Measurements from ENCODE around the gene S100A7A. TPM values are rescaled to one million over a fixed set of nuclear protein-coding genes. Genes with fewer than 3 reads are reported as not detected.
"Not testable (repeated sequence)": the region's sequence is repeated elsewhere in the genome, so short reads cannot be mapped to it uniquely, and the experiment has no call there.

S100A7A gene
- total and polyA plus RNA-seq, 8 donors, result not detected

DNA sequence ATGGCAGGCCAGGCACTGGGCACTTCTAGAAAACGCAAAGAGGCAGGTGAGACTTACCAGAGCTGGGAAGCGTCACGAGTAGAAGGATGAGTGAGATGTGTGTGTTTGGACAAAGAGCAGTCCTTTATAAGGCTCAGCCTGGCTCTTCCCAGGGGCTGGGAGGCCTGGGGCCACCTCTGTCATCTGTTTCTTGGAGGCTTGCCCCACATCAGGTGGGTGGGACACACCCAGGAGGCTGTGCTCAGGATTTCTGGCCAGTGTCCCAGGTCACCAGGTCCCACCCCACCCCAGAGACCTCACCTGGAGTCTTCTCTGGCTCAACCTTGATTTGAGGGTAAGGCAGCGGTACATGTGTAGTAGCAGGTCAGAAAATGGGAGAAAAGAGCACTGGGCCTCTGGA is 44.2 kb downstream of the S100A7A start, which contains the start of gene S100A7:
Gene S100A7 (minus strand): TSS at position 101 of the 400 bp plus-strand sequence. CDS start 1,638 bp downstream, outside the sequence.
- TF ChIP-seq, protein P1, sequence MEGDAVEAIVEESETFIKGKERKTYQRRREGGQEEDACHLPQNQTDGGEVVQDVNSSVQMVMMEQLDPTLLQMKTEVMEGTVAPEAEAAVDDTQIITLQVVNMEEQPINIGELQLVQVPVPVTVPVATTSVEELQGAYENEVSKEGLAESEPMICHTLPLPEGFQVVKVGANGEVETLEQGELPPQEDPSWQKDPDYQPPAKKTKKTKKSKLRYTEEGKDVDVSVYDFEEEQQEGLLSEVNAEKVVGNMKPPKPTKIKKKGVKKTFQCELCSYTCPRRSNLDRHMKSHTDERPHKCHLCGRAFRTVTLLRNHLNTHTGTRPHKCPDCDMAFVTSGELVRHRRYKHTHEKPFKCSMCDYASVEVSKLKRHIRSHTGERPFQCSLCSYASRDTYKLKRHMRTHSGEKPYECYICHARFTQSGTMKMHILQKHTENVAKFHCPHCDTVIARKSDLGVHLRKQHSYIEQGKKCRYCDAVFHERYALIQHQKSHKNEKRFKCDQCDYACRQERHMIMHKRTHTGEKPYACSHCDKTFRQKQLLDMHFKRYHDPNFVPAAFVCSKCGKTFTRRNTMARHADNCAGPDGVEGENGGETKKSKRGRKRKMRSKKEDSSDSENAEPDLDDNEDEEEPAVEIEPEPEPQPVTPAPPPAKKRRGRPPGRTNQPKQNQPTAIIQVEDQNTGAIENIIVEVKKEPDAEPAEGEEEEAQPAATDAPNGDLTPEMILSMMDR (IDR thresholded peaks at IDR 0.05), result no peak
- Histone ChIP-seq H3K4me3 (no peak within 1 kb of the TSS), H3K27me3 (peaks cover 0 to 21% of the 10 kb centered on the region in 2 donors), H3K4me1 (peaks cover 0 to under 1% of the 10 kb centered on the region in 2 donors), H3K27ac (no peak within 1 kb of the TSS), H3K9me3 (no peaks in the 10 kb centered on the region), H3K36me3 (no peaks in the 10 kb centered on the region)
- ATAC-seq, result no peak
- intact Hi-C loops (cut with DNase I), result no loop called here
- no peak for DNase-seq

DNA sequence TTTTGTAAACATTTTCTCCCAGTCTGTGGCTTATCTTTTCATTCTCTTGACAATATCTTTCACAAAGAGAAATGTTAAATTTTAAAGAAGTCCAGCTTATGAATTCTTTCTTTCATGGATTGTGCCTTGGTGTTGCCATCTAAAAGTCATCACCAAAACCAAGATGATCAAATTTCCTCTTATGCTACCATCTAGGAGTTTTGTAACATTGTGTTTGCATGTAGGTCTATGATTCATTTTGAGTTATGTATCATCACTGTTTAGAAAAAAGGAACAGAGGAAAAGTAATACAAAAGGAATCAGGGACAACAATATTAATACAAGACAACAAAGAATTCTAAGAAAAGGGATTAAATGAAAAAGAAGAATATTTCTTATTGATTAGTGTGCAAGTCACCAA is 46.4 kb downstream of the S100A7A start:
- ATAC-seq; intact Hi-C loops (cut with DNase I); DNase-seq; H3K4me3 ChIP-seq; H3K27ac ChIP-seq; H3K4me1 ChIP-seq; H3K9me3 ChIP-seq; H3K36me3 ChIP-seq: not testable (repeated sequence)
- peaks cover 0 to 27% of the 10 kb centered on the region in 2 donors for H3K27me3 ChIP-seq

DNA sequence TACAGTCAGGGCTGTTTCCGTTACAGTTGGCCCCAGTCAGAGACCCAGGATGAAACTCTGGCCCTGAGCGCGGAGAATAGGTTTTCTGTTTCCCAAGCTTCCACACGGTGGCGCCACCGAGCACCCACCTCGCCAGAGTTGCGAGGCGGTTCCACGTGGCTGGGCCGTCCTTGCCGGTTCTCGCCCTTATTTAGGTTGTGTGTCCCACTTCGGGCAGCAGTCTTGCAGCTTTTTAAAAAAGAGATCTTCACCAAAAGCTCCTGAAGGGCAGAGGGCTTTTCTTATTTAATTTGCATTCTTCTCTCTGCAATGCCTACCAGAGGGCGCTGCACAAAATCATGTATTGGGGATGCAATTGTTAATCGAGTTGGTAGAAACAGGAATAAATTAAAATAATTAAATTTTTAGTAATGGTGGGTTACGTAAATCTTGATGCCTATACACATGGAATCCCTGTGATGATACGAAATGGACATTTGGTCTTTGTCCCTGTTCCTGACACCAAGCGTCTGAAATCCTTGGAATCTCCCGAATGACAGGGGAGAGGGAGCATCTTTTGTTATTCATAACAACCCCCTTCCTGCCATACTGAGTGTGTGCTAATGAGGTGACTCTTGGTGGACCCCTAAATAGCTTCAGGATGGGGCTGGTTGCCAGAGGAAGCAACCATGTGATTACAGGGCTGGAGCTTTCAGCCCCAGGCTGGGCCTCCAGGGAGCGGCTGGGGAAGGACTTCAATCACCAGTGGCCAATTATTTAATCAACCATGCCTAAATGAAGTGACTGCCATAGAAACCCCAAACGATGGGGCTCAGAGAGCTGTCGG is 49.7 kb downstream of the S100A7A start:
- DNase-seq, result peak in 3 of 4 donors; percentile 57 to 90 (median 63)

DNA sequence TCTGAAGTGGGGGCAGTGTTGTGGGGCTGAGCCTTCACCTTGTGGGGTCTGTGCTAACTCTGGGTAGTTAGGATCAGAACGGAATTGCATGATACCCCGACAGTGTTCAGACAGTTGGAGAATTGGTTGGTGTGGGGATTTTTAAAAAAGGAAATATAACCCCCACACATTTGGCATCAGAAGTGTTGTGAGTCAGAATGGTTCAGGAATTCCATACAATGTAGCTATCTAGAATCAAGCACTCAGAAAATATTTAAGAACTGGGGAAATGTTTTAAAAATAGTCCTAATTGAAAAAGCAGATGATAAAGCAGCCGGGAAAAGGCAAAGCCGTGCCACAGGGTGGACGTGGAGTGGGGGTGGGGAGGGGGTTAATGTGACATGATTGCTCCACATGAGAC is 50.6 kb downstream of the S100A7A start:
- TF ChIP-seq, protein P1 (IDR thresholded peaks at IDR 0.05), result no peak
- no peak for ATAC-seq
- Histone ChIP-seq H3K27me3 (peaks cover 0 to 21% of the 10 kb centered on the region in 2 donors), H3K36me3 (no peaks in the 10 kb centered on the region), H3K4me1 (peaks cover 0 to 6% of the 10 kb centered on the region in 2 donors), H3K4me3 (no peak overlapping the region), H3K9me3 (peaks cover 0 to 6% of the 10 kb centered on the region in 2 donors), H3K27ac (no peak overlapping the region)
- intact Hi-C loops (cut with DNase I), result no loop called here
- DNase-seq, result no peak

More for the DNA sequence above, 49.7 kb downstream of the S100A7A start:
- peak; percentile 94 for ATAC-seq
- Histone ChIP-seq H3K27ac (no peak overlapping the region), H3K4me3 (no peak overlapping the region), H3K36me3 (no peaks in the 10 kb centered on the region), H3K9me3 (no peaks in the 10 kb centered on the region), H3K4me1 (peaks cover 0 to 6% of the 10 kb centered on the region in 2 donors), H3K27me3 (peaks cover 0 to 21% of the 10 kb centered on the region in 2 donors)
- TF ChIP-seq, protein P1 (IDR thresholded peaks at IDR 0.05), result peak; percentile 75 to 76
- intact Hi-C loops (cut with DNase I), result no loop called here

DNA sequence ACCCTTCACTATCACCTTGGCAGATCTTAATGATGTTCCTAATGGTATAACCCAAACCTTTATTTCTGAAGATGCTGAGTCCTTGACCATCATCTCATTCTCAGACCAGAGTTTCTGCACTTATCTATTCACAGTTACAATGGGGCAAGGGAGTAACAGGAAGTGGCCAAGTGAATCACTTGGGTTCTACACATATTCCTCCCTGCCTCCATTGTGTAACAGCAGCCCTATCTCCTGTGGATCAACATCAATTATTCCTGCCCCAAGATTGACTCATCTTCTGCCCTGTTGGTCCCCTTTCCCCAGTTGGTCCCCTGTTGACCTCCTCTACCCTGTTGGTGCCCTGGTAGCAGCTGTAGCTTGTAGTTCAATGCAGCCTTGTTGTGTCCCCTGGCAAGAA is 54.4 kb downstream of the S100A7A start:
- peaks cover 0 to 11% of the 10 kb centered on the region in 2 donors for H3K27me3 ChIP-seq
- TF ChIP-seq, protein P1 (IDR thresholded peaks at IDR 0.05), result no peak
- no peak for ATAC-seq
- H3K4me3 ChIP-seq, result no peak overlapping the region
- no peaks in the 10 kb centered on the region for H3K36me3 ChIP-seq
- H3K4me1 ChIP-seq, result peaks cover 0 to 4% of the 10 kb centered on the region in 2 donors
- H3K9me3 ChIP-seq, result peaks cover 0 to 20% of the 10 kb centered on the region in 2 donors
- no peak overlapping the region for H3K27ac ChIP-seq
- intact Hi-C loops (cut with DNase I), result no loop called here
- DNase-seq, result no peak

Other genes with a start within 250 kb of the S100A7A start
- not detected for gene LELP1, start 213.1 kb upstream of the S100A7A start, total RNA-seq
- gene LELP1, start 213.1 kb upstream of the S100A7A start, polyA plus RNA-seq (ENCODE audit: insufficient read length in 6 of 6), result not detected
- not detected for gene PRR9, start 198.9 kb upstream of the S100A7A start, total RNA-seq
- not detected for gene PRR9, start 198.9 kb upstream of the S100A7A start, polyA plus RNA-seq (ENCODE audit: insufficient read length in 6 of 6)
- gene LORICRIN, start 156.8 kb upstream of the S100A7A start, total RNA-seq, result not detected
- gene LORICRIN, start 156.8 kb upstream of the S100A7A start, polyA plus RNA-seq (ENCODE audit: insufficient read length in 6 of 6), result not detected
- not detected for gene PGLYRP3, start 103.6 kb upstream of the S100A7A start, total RNA-seq
- gene PGLYRP3, start 103.6 kb upstream of the S100A7A start, polyA plus RNA-seq (ENCODE audit: insufficient read length in 6 of 6), result not detected
- not detected for gene PGLYRP4, start 67.7 kb upstream of the S100A7A start, total RNA-seq
- not detected for gene PGLYRP4, start 67.7 kb upstream of the S100A7A start, polyA plus RNA-seq (ENCODE audit: insufficient read length in 6 of 6)
- 1,000 to 10,000 TPM in 1 of 2 donors, 100 to 1,000 TPM in 1; 193 to 1,552 TPM for gene S100A9, start 58.7 kb upstream of the S100A7A start, total RNA-seq
- 10 to 100 TPM; 17.0 to 45.0 (median 28.3) TPM for gene S100A9, start 58.7 kb upstream of the S100A7A start, polyA plus RNA-seq (ENCODE audit: insufficient read length in 6 of 6)
- 100 to 1,000 TPM in 1 of 2 donors, 10 to 100 TPM in 1; 12.1 to 178 TPM for gene S100A12, start 40.9 kb upstream of the S100A7A start, total RNA-seq
- gene S100A12, start 40.9 kb upstream of the S100A7A start, polyA plus RNA-seq (ENCODE audit: insufficient read length in 6 of 6), result 1 to 10 TPM; 1.1 to 6.9 (median 3.2) TPM
- 1,000 to 10,000 TPM in 1 of 2 donors, 10 to 100 TPM in 1; 97.7 to 1,365 TPM for gene S100A8, start 25.4 kb upstream of the S100A7A start, total RNA-seq
- 10 to 100 TPM; 10.2 to 33.2 (median 19.9) TPM for gene S100A8, start 25.4 kb upstream of the S100A7A start, polyA plus RNA-seq (ENCODE audit: insufficient read length in 6 of 6)
- gene S100A7, start 44.1 kb downstream of the S100A7A start, total RNA-seq, result not detected
- gene S100A7, start 44.1 kb downstream of the S100A7A start, polyA plus RNA-seq (ENCODE audit: insufficient read length in 6 of 6), result not detected
- gene S100A6, start 119.5 kb downstream of the S100A7A start, total RNA-seq, result 1,000 to 10,000 TPM; 1,672 to 1,797 TPM
- 100 to 1,000 TPM; 156 to 248 (median 183) TPM for gene S100A6, start 119.5 kb downstream of the S100A7A start, polyA plus RNA-seq (ENCODE audit: insufficient read length in 6 of 6)
- gene S100A5, start 124.4 kb downstream of the S100A7A start, total RNA-seq, result under 1 TPM in 1 of 2 donors, not detected in 1; 0.42 TPM
- gene S100A5, start 124.4 kb downstream of the S100A7A start, polyA plus RNA-seq (ENCODE audit: insufficient read length in 6 of 6), result under 1 TPM in 3 of 6 donors, not detected in 3; 0.18 to 0.38 (median 0.34) TPM
- 1,000 to 10,000 TPM in 1 of 2 donors, 100 to 1,000 TPM in 1; 257 to 1,192 TPM for gene S100A4, start 129.3 kb downstream of the S100A7A start, total RNA-seq
- 10 to 100 TPM; 15.0 to 24.6 (median 21.9) TPM for gene S100A4, start 129.3 kb downstream of the S100A7A start, polyA plus RNA-seq (ENCODE audit: insufficient read length in 6 of 6)
- gene S100A3, start 132.7 kb downstream of the S100A7A start, total RNA-seq, result 1 to 10 TPM; 1.7 to 7.7 TPM
- under 1 TPM in 2 of 6 donors, not detected in 4; 0.20 to 0.58 TPM for gene S100A3, start 132.7 kb downstream of the S100A7A start, polyA plus RNA-seq (ENCODE audit: insufficient read length in 6 of 6)
- gene S100A2, start 149.3 kb downstream of the S100A7A start, total RNA-seq, result 10 to 100 TPM in 1 of 2 donors, 1 to 10 TPM in 1; 7.1 to 25.9 TPM
- 1 to 10 TPM in 4 of 6 donors, under 1 TPM in 2; 0.51 to 1.3 (median 1.0) TPM for gene S100A2, start 149.3 kb downstream of the S100A7A start, polyA plus RNA-seq (ENCODE audit: insufficient read length in 6 of 6)
- gene S100A16, start 196.6 kb downstream of the S100A7A start, total RNA-seq, result 100 to 1,000 TPM; 118 to 145 TPM
- 100 to 1,000 TPM; 129 to 160 (median 145) TPM for gene S100A16, start 196.6 kb downstream of the S100A7A start, polyA plus RNA-seq (ENCODE audit: insufficient read length in 6 of 6)
- gene S100A14, start 199.8 kb downstream of the S100A7A start, total RNA-seq, result 100 to 1,000 TPM in 1 of 2 donors, 10 to 100 TPM in 1; 100.0 to 152 TPM
- gene S100A14, start 199.8 kb downstream of the S100A7A start, polyA plus RNA-seq (ENCODE audit: insufficient read length in 6 of 6), result 100 to 1,000 TPM in 5 of 6 donors, 10 to 100 TPM in 1; 94.9 to 179 (median 150) TPM
- 10 to 100 TPM; 75.1 to 80.0 TPM for gene S100A13, start 211.0 kb downstream of the S100A7A start, total RNA-seq
- gene S100A13, start 211.0 kb downstream of the S100A7A start, polyA plus RNA-seq (ENCODE audit: insufficient read length in 6 of 6), result 100 to 1,000 TPM in 3 of 6 donors, 10 to 100 TPM in 3; 79.6 to 110 (median 93.6) TPM
- gene S100A1, start 211.9 kb downstream of the S100A7A start, total RNA-seq, result 1 to 10 TPM in 1 of 2 donors, under 1 TPM in 1; 0.93 to 2.3 TPM
- 1 to 10 TPM; 1.4 to 2.2 (median 1.8) TPM for gene S100A1, start 211.9 kb downstream of the S100A7A start, polyA plus RNA-seq (ENCODE audit: insufficient read length in 6 of 6)
- 10 to 100 TPM; 54.5 to 65.5 TPM for gene CHTOP, start 217.5 kb downstream of the S100A7A start, total RNA-seq
- gene CHTOP, start 217.5 kb downstream of the S100A7A start, polyA plus RNA-seq (ENCODE audit: insufficient read length in 6 of 6), result 100 to 1,000 TPM; 110 to 125 (median 118) TPM
- 10 to 100 TPM; 34.5 to 35.5 TPM for gene SNAPIN, start 242.2 kb downstream of the S100A7A start, total RNA-seq
- gene SNAPIN, start 242.2 kb downstream of the S100A7A start, polyA plus RNA-seq (ENCODE audit: insufficient read length in 6 of 6), result 10 to 100 TPM; 36.9 to 44.1 (median 39.2) TPM

Data from left lung (tissue), 10 donors.